ENCODE measurements around the gene CEP41.

The CEP41 gene

GRCh38 chr7:130421684-130422083 is 19.1 kb downstream of the CEP41 start:
- TF ChIP-seq, protein P1, sequence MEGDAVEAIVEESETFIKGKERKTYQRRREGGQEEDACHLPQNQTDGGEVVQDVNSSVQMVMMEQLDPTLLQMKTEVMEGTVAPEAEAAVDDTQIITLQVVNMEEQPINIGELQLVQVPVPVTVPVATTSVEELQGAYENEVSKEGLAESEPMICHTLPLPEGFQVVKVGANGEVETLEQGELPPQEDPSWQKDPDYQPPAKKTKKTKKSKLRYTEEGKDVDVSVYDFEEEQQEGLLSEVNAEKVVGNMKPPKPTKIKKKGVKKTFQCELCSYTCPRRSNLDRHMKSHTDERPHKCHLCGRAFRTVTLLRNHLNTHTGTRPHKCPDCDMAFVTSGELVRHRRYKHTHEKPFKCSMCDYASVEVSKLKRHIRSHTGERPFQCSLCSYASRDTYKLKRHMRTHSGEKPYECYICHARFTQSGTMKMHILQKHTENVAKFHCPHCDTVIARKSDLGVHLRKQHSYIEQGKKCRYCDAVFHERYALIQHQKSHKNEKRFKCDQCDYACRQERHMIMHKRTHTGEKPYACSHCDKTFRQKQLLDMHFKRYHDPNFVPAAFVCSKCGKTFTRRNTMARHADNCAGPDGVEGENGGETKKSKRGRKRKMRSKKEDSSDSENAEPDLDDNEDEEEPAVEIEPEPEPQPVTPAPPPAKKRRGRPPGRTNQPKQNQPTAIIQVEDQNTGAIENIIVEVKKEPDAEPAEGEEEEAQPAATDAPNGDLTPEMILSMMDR (IDR thresholded peaks at IDR 0.05; ENCODE audit: insufficient read depth, missing control alignments) = no peak
- FAIRE-seq = no peak
- DNase-seq (ENCODE audit: insufficient read length, low spot score) = no peak

GRCh38 chr7:130420943-130421578 is 19.8 kb downstream of the CEP41 start:
- FAIRE-seq = no peak
- TF ChIP-seq, protein P1 (IDR thresholded peaks at IDR 0.05; ENCODE audit: insufficient read depth, missing control alignments) = no peak

GRCh38 chr7:130419658-130420057 is 21.2 kb downstream of the CEP41 start:
- TF ChIP-seq, protein P1 (IDR thresholded peaks at IDR 0.05; ENCODE audit: insufficient read depth, missing control alignments) = no peak
- DNase-seq (ENCODE audit: insufficient read length, low spot score) (no peak), FAIRE-seq (no peak)

More at GRCh38 chr7:130420943-130421578, 19.8 kb downstream of the CEP41 start:
- DNase-seq (ENCODE audit: insufficient read length, low spot score) = no peak

GRCh38 chr7:130418306-130418705 is 22.5 kb downstream of the CEP41 start:
- no peak for FAIRE-seq
- DNase-seq (ENCODE audit: insufficient read length, low spot score) = no peak
- TF ChIP-seq, protein P1 (IDR thresholded peaks at IDR 0.05; ENCODE audit: insufficient read depth, missing control alignments) = no peak

DNA sequence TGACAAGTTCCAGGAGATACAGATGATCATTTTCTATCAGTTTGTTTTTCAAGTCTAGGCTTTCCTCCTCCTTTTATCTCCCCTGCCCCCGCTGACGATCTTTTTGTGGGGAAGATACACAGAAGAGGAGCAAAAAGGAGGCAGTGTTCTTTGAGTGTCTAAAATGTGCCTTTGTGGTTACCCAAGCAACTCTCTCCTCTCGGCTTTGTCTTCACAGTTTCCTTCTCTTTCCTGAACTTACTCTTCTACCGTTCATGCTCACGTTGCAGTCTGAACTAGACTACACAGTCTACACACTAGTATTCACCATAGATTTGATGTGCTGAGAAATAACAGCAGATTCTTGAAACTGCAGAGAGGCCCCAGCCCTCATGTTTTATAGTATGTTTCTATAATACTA is 23.6 kb downstream of the CEP41 start:
- FAIRE-seq (no peak), DNase-seq (ENCODE audit: insufficient read length, low spot score) (no peak)
- TF ChIP-seq, protein P1 (IDR thresholded peaks at IDR 0.05; ENCODE audit: insufficient read depth, missing control alignments) = no peak

GRCh38 chr7:130415006-130415405 is 25.8 kb downstream of the CEP41 start:
- FAIRE-seq (no peak), DNase-seq (ENCODE audit: insufficient read length, low spot score) (no peak)
- TF ChIP-seq, protein P1 (IDR thresholded peaks at IDR 0.05; ENCODE audit: insufficient read depth, missing control alignments) = no peak

GRCh38 chr7:130413201-130413600 is 27.6 kb downstream of the CEP41 start:
- no peak for DNase-seq (ENCODE audit: insufficient read length, low spot score)
- TF ChIP-seq, protein P1 (IDR thresholded peaks at IDR 0.05; ENCODE audit: insufficient read depth, missing control alignments) = no peak
- FAIRE-seq = no peak
